Ascending aorta (tissue), 2 donors: Measurements from ENCODE around the gene APMAP. TPM values are rescaled to one million over a fixed set of nuclear protein-coding genes. Genes with fewer than 3 reads are reported as not detected.
A peak's percentile ranks its signal among the peaks of the same experiment; 100 is the strongest.

ENCODE experiments used
- DNase-seq, 2 donors: peaks; one replicate each; pipeline ENCODE4 v3.0.0-alpha.2; 2019; ENCODE audit warnings: low spot score in 2 of 2
- H3K27ac ChIP-seq, 2 donors: fragments of 200-600 bp; sonication (generic); one replicate each; pipeline ENCODE4 v1.5.1; 2016 to 2017; ENCODE audit warnings: mild to moderate bottlenecking in 1 of 2
- H3K27me3 ChIP-seq: fragments of 200-600 bp; sonication (generic); one replicate; pipeline ENCODE4 v1.5.1; 2017
- H3K36me3 ChIP-seq, 2 donors: fragments of 200-600 bp; sonication (generic); one replicate each; pipeline ENCODE4 v1.5.1; 2016
- H3K4me1 ChIP-seq, 2 donors: fragments of 200-600 bp; sonication (generic); one replicate each; pipeline ENCODE4 v1.5.1; 2016 to 2017; ENCODE audit warnings: mild to moderate bottlenecking in 1 of 2
- H3K4me3 ChIP-seq, 2 donors: fragments of 200-600 bp; sonication (generic); one replicate each; pipeline ENCODE4 v1.5.1; 2016 to 2017; ENCODE audit warnings: mild to moderate bottlenecking in 1 of 2
- H3K9me3 ChIP-seq, 2 donors: fragments of 200-600 bp; sonication (generic); one replicate each; pipeline ENCODE4 v1.5.1; 2016
- CTCF ChIP-seq, 3 experiments: fragments of 200-600 bp in 2 of 3; fragments of 450-650 bp in 1 of 3; sonication (generic) in 2 of 3; IDR thresholded peaks; one replicate each; pipeline ENCODE4 v1.5.1; 2016 to 2019; ENCODE audit warnings: antibody characterized with exemption in 3 of 3, mild to moderate bottlenecking in 1 of 3, moderate library complexity in 1 of 3
- intact Hi-C: fragments of 100-400 bp; cut with DNase I; formaldehyde crosslinking; loops from one replicate; pipeline ENCODE4 v1.15.1; 2023
- total RNA-seq: library from RNA; depleted of rRNA; stranded (reverse); fragments of >200 nt; gene quantifications from one replicate; pipeline ENCODE4 v1.1.0, GENCODE V29; 2016

Gene APMAP
- total RNA-seq, 1 donor from 2014 or later = 44.8 TPM

- no peak overlapping the region for H3K4me3 ChIP-seq
- H3K36me3 ChIP-seq = peaks cover 38 to 64% of the 10 kb centered on the region in 2 donors
- no peaks in the 10 kb centered on the region for H3K9me3 ChIP-seq
- TF ChIP-seq CTCF (IDR thresholded peaks at IDR 0.05) = no peak
- no peak overlapping the region for H3K27ac ChIP-seq
- intact Hi-C loops = no loop called here
- DNase-seq = no peak
- H3K27me3 ChIP-seq = no peaks in the 10 kb centered on the region
- H3K4me1 ChIP-seq = no peaks in the 10 kb centered on the region
Observed at GRCh38 chr20:24960861-24961260, 31.7 kb downstream of the APMAP start.

GRCh38 chr20:24960302-24960801, 32.2 kb downstream of the APMAP start:
- peak in 1 of 2 donors; percentile 54 for DNase-seq
- Histone ChIP-seq H3K27me3 (no peaks in the 10 kb centered on the region), H3K9me3 (no peaks in the 10 kb centered on the region), H3K4me3 (no peak overlapping the region), H3K36me3 (peaks cover 33 to 59% of the 10 kb centered on the region in 2 donors), H3K27ac (peak overlapping the region in 1 of 2 donors; percentile 8), H3K4me1 (no peaks in the 10 kb centered on the region)
- intact Hi-C loops = no loop called here
- no peak for TF ChIP-seq CTCF (IDR thresholded peaks at IDR 0.05)

GRCh38 chr20:24959591-24960301, 32.8 kb downstream of the APMAP start:
- Histone ChIP-seq H3K36me3 (peaks cover 30 to 54% of the 10 kb centered on the region in 2 donors), H3K9me3 (no peaks in the 10 kb centered on the region), H3K27ac (peak overlapping the region in 1 of 2 donors; percentile 8), H3K4me1 (no peaks in the 10 kb centered on the region), H3K4me3 (no peak overlapping the region), H3K27me3 (no peaks in the 10 kb centered on the region)
- no peak for TF ChIP-seq CTCF (IDR thresholded peaks at IDR 0.05)
- intact Hi-C loops = no loop called here
- peak in 1 of 2 donors; percentile 53 for DNase-seq

GRCh38 chr20:24958506-24959385, 33.8 kb downstream of the APMAP start:
- Histone ChIP-seq H3K4me1 (no peaks in the 10 kb centered on the region), H3K36me3 (peaks cover 26 to 44% of the 10 kb centered on the region in 2 donors), H3K4me3 (no peak overlapping the region), H3K27me3 (no peaks in the 10 kb centered on the region), H3K9me3 (no peaks in the 10 kb centered on the region), H3K27ac (no peak overlapping the region)
- DNase-seq = peak in 1 of 2 donors; percentile 38
- intact Hi-C loops = no loop called here
- no peak for TF ChIP-seq CTCF (IDR thresholded peaks at IDR 0.05)

- DNase-seq = peak in 1 of 2 donors; percentile 52
- H3K9me3 ChIP-seq = no peaks in the 10 kb centered on the region
- H3K4me3 ChIP-seq = no peak overlapping the region
- H3K4me1 ChIP-seq = no peaks in the 10 kb centered on the region
- H3K27me3 ChIP-seq = no peaks in the 10 kb centered on the region
- H3K36me3 ChIP-seq = peaks cover 15 to 31% of the 10 kb centered on the region in 2 donors
- intact Hi-C loops = no loop called here
- no peak for TF ChIP-seq CTCF (IDR thresholded peaks at IDR 0.05)
- H3K27ac ChIP-seq = no peak overlapping the region
Observed at GRCh38 chr20:24957326-24958016, 35.1 kb downstream of the APMAP start.
